Activated CD4-positive, alpha-beta T cell treated with anti-CD3 and anti-CD28 coated beads for 36 hours (primary cell): ENCODE measurements around the gene TMPRSS3. TPM values are rescaled to one million over a fixed set of nuclear protein-coding genes. Genes with fewer than 3 reads are reported as not detected.

Experiments
- ATAC-seq: fragments of 200-7000 bp; cut with Tn5 transposase; one replicate; pipeline ENCODE4 v1.10.0; 2021; ENCODE audit warnings: mild to moderate bottlenecking, moderate library complexity
- CTCF ChIA-PET: fragments of 350-600 bp; sonication (Branson Sonifier 250); formaldehyde crosslinking; loops from one replicate; lab custom pipeline; 2021; ENCODE audit warnings: antibody characterized with exemption; lab: Charles Lee
- POLR2A ChIA-PET: fragments of 350-600 bp; sonication (Branson Sonifier 250); formaldehyde crosslinking; loops from one replicate; lab custom pipeline; 2021; ENCODE audit warnings: antibody characterized with exemption, inconsistent platforms; lab: Charles Lee
- DNase-seq: peaks from one replicate; pipeline ENCODE4 v3.0.0-alpha.2; 2020
- H3K27ac Mint-ChIP-seq: one replicate; pipeline ENCODE4 v1.8.0; 2021; ENCODE audit warnings: mixed read lengths
- H3K27me3 Mint-ChIP-seq: one replicate; pipeline ENCODE4 v1.8.0; 2021; ENCODE audit warnings: mixed read lengths
- H3K36me3 Mint-ChIP-seq: one replicate; pipeline ENCODE4 v1.8.0; 2021; ENCODE audit warnings: low read depth, mixed read lengths
- H3K4me1 Mint-ChIP-seq: one replicate; pipeline ENCODE4 v1.8.0; 2021; ENCODE audit warnings: mixed read lengths
- H3K4me3 Mint-ChIP-seq: one replicate; pipeline ENCODE4 v1.8.0; 2021; ENCODE audit warnings: mild to moderate bottlenecking, moderate library complexity, mixed read lengths
- H3K9me3 Mint-ChIP-seq: one replicate; pipeline ENCODE4 v1.8.0; 2021; ENCODE audit warnings: low read depth, mixed read lengths
- intact Hi-C, 2 experiments: fragments of 100-400 bp; cut with DNase I in 1 of 2; cut with micrococcal nuclease in 1 of 2; formaldehyde crosslinking; loops; one replicate each; pipeline versions ENCODE4 v1.14.2 to v1.15.1; 2022 to 2024; cut with DNase I, micrococcal nuclease
- total RNA-seq, 2 experiments: library from RNA; stranded (reverse); gene quantifications; one replicate each; pipeline ENCODE4 v1.2.3, GENCODE V29; 2021

TMPRSS3 gene
- total RNA-seq, 2 experiments from 2014 or later: 99.1 to 113 TPM

GRCh38 chr21:42418886-42419285, 23.0 kb upstream of the TMPRSS3 start:
- intact Hi-C loops: loop anchor here (5.0 kb wide), 4 partner anchors 108 to 458 kb away; partner anchors contain the start of gene WDR4 (in 1 of the 2)
- Mint-ChIP-seq H3K27me3 (no peaks in the 10 kb centered on the region), H3K36me3 (peaks cover 89% of the 10 kb centered on the region), H3K9me3 (peaks cover 5% of the 10 kb centered on the region), H3K4me3 (no peak overlapping the region), H3K4me1 (peaks cover 63% of the 10 kb centered on the region), H3K27ac (no peak overlapping the region)
- ChIA-PET CTCF (interaction anchor here (0.8 to 8.6 kb wide), 2 partner anchors 10 to 17 kb away, joined by 5 to 56 read pairs; partner anchors contain the start of gene UBASH3A), POLR2A (no interaction called here)
- DNase-seq: peak; percentile 3
- no peak for ATAC-seq

DNA sequence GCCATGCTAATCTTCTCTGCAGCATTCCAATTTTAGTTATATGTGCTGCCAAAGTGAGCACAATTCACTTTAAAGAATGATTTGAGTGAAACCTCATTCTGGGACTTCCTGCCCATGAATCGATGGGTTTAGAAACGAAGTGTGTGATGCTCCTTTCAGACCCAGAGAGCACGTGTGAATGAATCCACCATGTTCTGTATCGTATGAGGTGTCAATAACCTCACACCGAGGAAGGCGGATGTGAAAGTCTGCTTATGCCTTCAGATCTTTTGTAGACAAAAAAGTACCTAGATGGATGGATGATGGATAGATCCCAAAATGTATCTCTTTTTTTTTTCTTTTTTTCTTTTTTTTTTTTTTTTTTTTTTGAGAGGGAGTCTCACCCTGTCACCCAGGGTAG, 21.7 kb upstream of the TMPRSS3 start:
- Mint-ChIP-seq H3K4me1 (peaks cover 49% of the 10 kb centered on the region), H3K9me3 (peaks cover 5% of the 10 kb centered on the region), H3K27ac (peak overlapping the region; percentile 87), H3K27me3 (no peaks in the 10 kb centered on the region), H3K36me3 (peaks cover 87% of the 10 kb centered on the region), H3K4me3 (peak overlapping the region; percentile 27)
- CTCF ChIA-PET: no interaction called here
- intact Hi-C loops: loop anchor here (5.0 kb wide), 4 partner anchors 110 to 460 kb away; partner anchors contain the start of gene WDR4 (in 1 of the 2)
- DNase-seq: peak; percentile 74
- POLR2A ChIA-PET: no interaction called here
- peak; percentile 35 for ATAC-seq

DNA sequence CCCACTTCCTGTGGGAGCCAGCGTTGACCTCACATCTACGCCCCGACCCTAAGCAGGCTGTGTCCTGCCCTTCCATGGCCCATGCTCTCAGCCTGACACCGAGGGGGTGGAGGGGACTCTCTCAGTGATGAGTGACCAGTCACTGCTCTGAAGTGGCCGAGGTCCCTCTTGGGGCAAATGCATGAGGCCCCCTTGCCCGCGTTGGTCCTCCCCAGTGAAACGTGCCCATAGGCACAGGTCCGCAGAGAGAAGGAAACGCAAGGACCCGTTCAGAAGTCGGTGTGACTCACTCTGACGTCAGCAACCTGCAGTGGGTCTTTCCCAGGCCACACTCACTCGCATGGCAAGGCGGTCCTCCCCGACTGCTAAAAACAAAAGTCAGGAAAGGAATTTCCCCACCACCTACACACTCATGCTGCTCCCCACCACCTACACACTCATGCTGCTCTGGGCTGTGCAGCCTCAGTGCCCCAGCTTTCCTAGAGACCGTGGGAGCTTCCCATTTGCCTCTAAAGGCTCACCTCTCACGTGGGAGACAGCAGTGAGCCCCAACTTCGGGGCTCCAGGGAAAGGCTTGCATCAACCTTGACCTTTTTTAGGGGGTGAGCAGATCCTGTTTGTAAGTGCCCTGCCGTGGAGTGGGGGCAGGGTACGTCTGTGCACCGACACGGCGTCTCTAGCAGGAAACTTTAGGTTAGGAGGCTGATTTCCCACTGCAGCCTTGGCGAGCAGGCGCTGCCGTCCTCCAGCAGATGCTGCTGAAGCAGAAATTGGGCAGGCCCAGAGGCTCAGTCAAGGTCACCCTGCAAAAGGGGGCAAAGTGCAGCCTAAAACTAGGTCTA, 19.3 kb upstream of the TMPRSS3 start:
- peak; percentile 99 for DNase-seq
- intact Hi-C loops: loop anchor here (1.0 to 5.0 kb wide), 15 partner anchors 8 to 462 kb away; partner anchors contain the start of genes RSPH1 (in 1 of the 2) and WDR4 (in 1 of the 2)
- Mint-ChIP-seq H3K9me3 (peaks cover 5% of the 10 kb centered on the region), H3K27ac (no peak overlapping the region), H3K4me3 (peak overlapping the region; percentile 68), H3K36me3 (peaks cover 67% of the 10 kb centered on the region), H3K27me3 (no peaks in the 10 kb centered on the region), H3K4me1 (peaks cover 27% of the 10 kb centered on the region)
- ChIA-PET CTCF (interaction anchor here (0.9 to 2.2 kb wide), 4 partner anchors 10 to 14 kb away, joined by 3 to 9 read pairs (median 4); partner anchors contain the start of gene UBASH3A), POLR2A (interaction anchor here (1.1 kb wide), 1 partner anchor 10 kb away, joined by 3 read pairs; no protein-coding TSS in a partner anchor)
- peak; percentile 71 for ATAC-seq

DNA sequence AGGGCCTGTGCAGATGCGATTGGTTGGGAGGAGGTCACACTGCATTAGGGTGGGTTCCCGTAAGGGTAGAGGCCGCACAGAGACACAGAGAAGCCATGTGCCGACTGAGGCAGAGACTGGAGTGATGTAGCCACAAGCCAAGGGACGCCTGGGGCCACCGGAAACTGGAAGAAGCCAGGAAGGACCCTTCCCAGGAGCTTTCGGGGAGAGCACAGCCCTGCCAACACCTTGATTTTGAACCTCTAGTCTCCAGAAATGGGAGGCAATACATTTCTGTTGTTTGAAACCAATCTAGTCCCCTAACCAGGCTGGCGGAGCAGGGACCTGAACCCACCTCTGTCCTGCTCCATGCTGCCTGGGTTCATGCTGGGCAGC, 18.7 kb upstream of the TMPRSS3 start:
- peaks cover 61% of the 10 kb centered on the region for H3K36me3 Mint-ChIP-seq

DNA sequence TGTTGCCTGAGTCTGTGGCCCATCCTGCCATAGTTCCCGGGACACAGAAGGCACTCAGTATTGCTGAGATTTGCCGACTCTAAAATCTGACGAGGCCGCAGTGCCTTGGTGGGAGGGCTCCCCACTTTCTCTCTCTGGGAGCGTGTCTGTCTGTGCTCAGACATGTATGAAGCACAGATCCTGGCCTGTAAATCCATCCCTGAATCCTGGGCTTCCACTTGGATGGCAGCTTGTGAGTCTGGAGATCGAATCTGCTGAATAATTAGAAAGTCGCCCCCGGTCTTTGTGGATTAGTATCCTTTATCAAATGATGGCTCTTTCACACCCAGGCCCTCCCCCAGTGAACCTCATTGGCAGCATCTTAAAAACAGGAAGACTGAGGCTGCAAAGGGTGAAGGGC, 18.2 kb upstream of the TMPRSS3 start:
- CTCF ChIA-PET: interaction anchor here (0.9 to 1.2 kb wide), 5 partner anchors 10 to 175 kb away, joined by 3 to 7 read pairs (median 4); partner anchors contain the start of gene UBASH3A
- Mint-ChIP-seq H3K4me1 (peaks cover 16% of the 10 kb centered on the region), H3K4me3 (peak overlapping the region; percentile 68), H3K27me3 (no peaks in the 10 kb centered on the region), H3K9me3 (peaks cover under 1% of the 10 kb centered on the region), H3K27ac (no peak overlapping the region), H3K36me3 (peaks cover 56% of the 10 kb centered on the region)
- intact Hi-C loops: loop anchor here (2.0 to 5.0 kb wide), 4 partner anchors 13 to 225 kb away; no protein-coding TSS in a partner anchor
- POLR2A ChIA-PET: interaction anchor here (0.8 to 1.6 kb wide), 2 partner anchors 10 to 14 kb away, joined by 3 to 10 read pairs; partner anchors contain the start of gene UBASH3A
- ATAC-seq (no peak), DNase-seq (no peak)

More for the DNA sequence above, 18.7 kb upstream of the TMPRSS3 start:
- intact Hi-C loops: loop anchor here (2.0 to 5.0 kb wide), 4 partner anchors 14 to 226 kb away; no protein-coding TSS in a partner anchor
- H3K9me3 Mint-ChIP-seq: peaks cover 5% of the 10 kb centered on the region
- H3K27me3 Mint-ChIP-seq: no peaks in the 10 kb centered on the region
- peak overlapping the region; percentile 68 for H3K4me3 Mint-ChIP-seq
- ATAC-seq (no peak), DNase-seq (no peak)
- no peak overlapping the region for H3K27ac Mint-ChIP-seq
- POLR2A ChIA-PET: no interaction called here
- peaks cover 21% of the 10 kb centered on the region for H3K4me1 Mint-ChIP-seq
- CTCF ChIA-PET: interaction anchor here (1.1 to 2.2 kb wide), 2 partner anchors 10 to 176 kb away, joined by 3 to 9 read pairs; partner anchors contain the start of gene UBASH3A

DNA sequence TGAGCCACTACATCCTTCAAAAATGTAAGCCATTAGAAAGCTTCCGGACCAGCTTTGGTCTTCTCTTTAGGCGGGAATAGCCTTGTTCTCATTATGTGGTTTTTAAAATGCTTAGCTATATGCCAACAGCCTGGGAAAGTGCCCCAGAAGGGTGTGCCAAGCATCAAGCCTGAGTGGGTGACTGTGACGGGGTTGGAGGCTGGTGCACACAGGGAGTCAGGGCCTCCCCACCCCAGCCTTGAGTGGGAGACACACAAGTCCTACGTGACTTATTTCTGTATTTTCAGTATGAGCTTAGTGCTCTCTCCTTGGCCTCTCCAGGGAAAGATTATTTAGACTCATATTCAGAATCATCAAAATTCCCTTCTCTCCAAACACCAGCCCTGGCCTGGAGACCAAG, 17.6 kb upstream of the TMPRSS3 start:
- CTCF ChIA-PET: interaction anchor here (0.9 to 1.2 kb wide), 6 partner anchors 10 to 175 kb away, joined by 3 to 7 read pairs (median 4); partner anchors contain the start of gene UBASH3A
- DNase-seq (peak; percentile 80), ATAC-seq (peak; percentile 31)
- H3K27ac Mint-ChIP-seq: no peak overlapping the region
- no peaks in the 10 kb centered on the region for H3K27me3 Mint-ChIP-seq
- no peaks in the 10 kb centered on the region for H3K9me3 Mint-ChIP-seq
- H3K36me3 Mint-ChIP-seq: peaks cover 50% of the 10 kb centered on the region
- POLR2A ChIA-PET: interaction anchor here (0.8 to 1.6 kb wide), 2 partner anchors 10 to 13 kb away, joined by 3 to 10 read pairs; partner anchors contain the start of gene UBASH3A
- intact Hi-C loops: loop anchor here in 1 of 2 experiments (5.0 kb wide), 1 partner anchor 176 kb away; no protein-coding TSS in a partner anchor
- no peak overlapping the region for H3K4me3 Mint-ChIP-seq
- peaks cover 12% of the 10 kb centered on the region for H3K4me1 Mint-ChIP-seq

GRCh38 chr21:42413093-42413492, 17.2 kb upstream of the TMPRSS3 start:
- intact Hi-C loops: loop anchor here in 1 of 2 experiments (5.0 kb wide), 1 partner anchor 176 kb away; no protein-coding TSS in a partner anchor
- peaks cover 12% of the 10 kb centered on the region for H3K4me1 Mint-ChIP-seq
- no peak overlapping the region for H3K27ac Mint-ChIP-seq
- peaks cover 49% of the 10 kb centered on the region for H3K36me3 Mint-ChIP-seq
- no peak overlapping the region for H3K4me3 Mint-ChIP-seq
- ChIA-PET CTCF (interaction anchor here (0.9 to 1.2 kb wide), 5 partner anchors 10 to 32 kb away, joined by 3 to 7 read pairs (median 4); partner anchors contain the start of gene UBASH3A), POLR2A (interaction anchor here (1.6 kb wide), 1 partner anchor 9 kb away, joined by 10 read pairs; the partner anchor contains the start of gene UBASH3A)
- no peaks in the 10 kb centered on the region for H3K27me3 Mint-ChIP-seq
- no peaks in the 10 kb centered on the region for H3K9me3 Mint-ChIP-seq
- DNase-seq: no peak
- no peak for ATAC-seq

- ATAC-seq (no peak), DNase-seq (no peak)
- H3K4me1 Mint-ChIP-seq: peaks cover 13% of the 10 kb centered on the region
- H3K27me3 Mint-ChIP-seq: no peaks in the 10 kb centered on the region
- no peak overlapping the region for H3K27ac Mint-ChIP-seq
- intact Hi-C loops: loop anchor here in 1 of 2 experiments (5.0 kb wide), 1 partner anchor 175 kb away; no protein-coding TSS in a partner anchor
- CTCF ChIA-PET: interaction anchor here (0.6 to 1.1 kb wide), 2 partner anchors 31 to 98 kb away, joined by 3 read pairs; no protein-coding TSS in a partner anchor
- H3K9me3 Mint-ChIP-seq: no peaks in the 10 kb centered on the region
- peaks cover 52% of the 10 kb centered on the region for H3K36me3 Mint-ChIP-seq
- POLR2A ChIA-PET: interaction anchor here (1.6 kb wide), 1 partner anchor 9 kb away, joined by 10 read pairs; the partner anchor contains the start of gene UBASH3A
- no peak overlapping the region for H3K4me3 Mint-ChIP-seq
Measured at GRCh38 chr21:42412636-42412933, 16.7 kb upstream of the TMPRSS3 start.

DNA sequence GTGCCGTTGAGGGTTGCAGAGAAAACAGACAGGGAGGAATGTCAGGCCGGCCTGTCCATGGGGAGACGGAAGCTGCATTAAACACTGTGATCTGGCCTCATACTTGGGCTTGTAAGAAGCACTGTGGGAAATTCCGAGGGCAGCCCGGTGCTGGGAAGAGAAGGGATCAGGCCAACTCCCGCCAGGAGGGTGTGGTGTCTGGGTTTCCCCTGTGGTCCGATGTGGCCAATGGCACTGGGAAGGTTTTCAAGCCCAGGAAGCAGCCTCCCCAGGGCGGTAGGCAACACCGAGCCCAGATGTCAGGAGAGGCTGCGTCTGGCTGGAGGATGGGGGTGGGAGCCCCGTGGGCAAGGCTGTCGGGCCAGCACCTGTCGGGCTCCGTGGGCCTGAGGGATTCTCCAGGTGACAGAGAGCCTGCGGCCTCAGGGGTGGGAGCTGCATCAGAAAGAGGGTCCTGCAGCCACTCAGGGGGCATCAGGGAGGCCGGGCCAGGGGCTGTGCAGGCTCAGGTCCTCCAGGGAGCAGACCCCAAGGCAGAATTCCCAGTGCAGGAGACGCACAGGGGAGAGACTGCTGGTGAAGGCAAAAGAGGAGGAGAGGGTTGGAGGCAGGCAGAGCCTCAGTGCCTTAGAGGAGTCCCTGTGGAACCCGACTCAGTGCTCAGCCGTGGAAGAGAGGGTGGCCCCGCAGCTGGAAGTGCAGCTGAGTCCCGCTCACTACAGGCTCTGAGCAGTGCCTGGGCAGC, 16.2 kb upstream of the TMPRSS3 start:
- Mint-ChIP-seq H3K27ac (no peak overlapping the region), H3K27me3 (no peaks in the 10 kb centered on the region), H3K4me1 (peaks cover 16% of the 10 kb centered on the region), H3K36me3 (peaks cover 52% of the 10 kb centered on the region), H3K4me3 (no peak overlapping the region), H3K9me3 (no peaks in the 10 kb centered on the region)
- ChIA-PET POLR2A (no interaction called here), CTCF (interaction anchor here (0.6 to 1.3 kb wide), 6 partner anchors 9 to 98 kb away, joined by 3 to 7 read pairs (median 4); no protein-coding TSS in a partner anchor)
- intact Hi-C loops: loop anchor here in 1 of 2 experiments (5.0 kb wide), 1 partner anchor 175 kb away; no protein-coding TSS in a partner anchor
- no peak for DNase-seq
- ATAC-seq: no peak

- ATAC-seq: peak; percentile 47
- POLR2A ChIA-PET: interaction anchor here (0.9 kb wide), 1 partner anchor 18 kb away, joined by 4 read pairs; no protein-coding TSS in a partner anchor
- Mint-ChIP-seq H3K27ac (no peak overlapping the region), H3K36me3 (peaks cover 53% of the 10 kb centered on the region), H3K9me3 (no peaks in the 10 kb centered on the region), H3K4me1 (peaks cover 23% of the 10 kb centered on the region), H3K27me3 (no peaks in the 10 kb centered on the region), H3K4me3 (no peak overlapping the region)
- intact Hi-C loops: loop anchor here in 1 of 2 experiments (5.0 kb wide), 1 partner anchor 174 kb away; no protein-coding TSS in a partner anchor
- DNase-seq: peak; percentile 80
- CTCF ChIA-PET: interaction anchor here (0.6 to 1.3 kb wide), 5 partner anchors 10 to 375 kb away, joined by 3 to 7 read pairs (median 4); no protein-coding TSS in a partner anchor
Measured at GRCh38 chr21:42411197-42411869, 15.5 kb upstream of the TMPRSS3 start.
